ENCODE data around the gene AADACL2.

- TF ChIP-seq, protein P1, sequence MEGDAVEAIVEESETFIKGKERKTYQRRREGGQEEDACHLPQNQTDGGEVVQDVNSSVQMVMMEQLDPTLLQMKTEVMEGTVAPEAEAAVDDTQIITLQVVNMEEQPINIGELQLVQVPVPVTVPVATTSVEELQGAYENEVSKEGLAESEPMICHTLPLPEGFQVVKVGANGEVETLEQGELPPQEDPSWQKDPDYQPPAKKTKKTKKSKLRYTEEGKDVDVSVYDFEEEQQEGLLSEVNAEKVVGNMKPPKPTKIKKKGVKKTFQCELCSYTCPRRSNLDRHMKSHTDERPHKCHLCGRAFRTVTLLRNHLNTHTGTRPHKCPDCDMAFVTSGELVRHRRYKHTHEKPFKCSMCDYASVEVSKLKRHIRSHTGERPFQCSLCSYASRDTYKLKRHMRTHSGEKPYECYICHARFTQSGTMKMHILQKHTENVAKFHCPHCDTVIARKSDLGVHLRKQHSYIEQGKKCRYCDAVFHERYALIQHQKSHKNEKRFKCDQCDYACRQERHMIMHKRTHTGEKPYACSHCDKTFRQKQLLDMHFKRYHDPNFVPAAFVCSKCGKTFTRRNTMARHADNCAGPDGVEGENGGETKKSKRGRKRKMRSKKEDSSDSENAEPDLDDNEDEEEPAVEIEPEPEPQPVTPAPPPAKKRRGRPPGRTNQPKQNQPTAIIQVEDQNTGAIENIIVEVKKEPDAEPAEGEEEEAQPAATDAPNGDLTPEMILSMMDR (IDR thresholded peaks at IDR 0.05): no peak
- TF ChIP-seq POLR2A (IDR thresholded peaks at IDR 0.05) (no peak), EP300 (IDR thresholded peaks at IDR 0.05) (no peak)
Measured at GRCh38 chr3:151726016-151726415, 7.7 kb upstream of the AADACL2 start.

Data from tibial nerve (tissue), 4 donors.